ENCODE results near the gene CDC42BPB.

DNA sequence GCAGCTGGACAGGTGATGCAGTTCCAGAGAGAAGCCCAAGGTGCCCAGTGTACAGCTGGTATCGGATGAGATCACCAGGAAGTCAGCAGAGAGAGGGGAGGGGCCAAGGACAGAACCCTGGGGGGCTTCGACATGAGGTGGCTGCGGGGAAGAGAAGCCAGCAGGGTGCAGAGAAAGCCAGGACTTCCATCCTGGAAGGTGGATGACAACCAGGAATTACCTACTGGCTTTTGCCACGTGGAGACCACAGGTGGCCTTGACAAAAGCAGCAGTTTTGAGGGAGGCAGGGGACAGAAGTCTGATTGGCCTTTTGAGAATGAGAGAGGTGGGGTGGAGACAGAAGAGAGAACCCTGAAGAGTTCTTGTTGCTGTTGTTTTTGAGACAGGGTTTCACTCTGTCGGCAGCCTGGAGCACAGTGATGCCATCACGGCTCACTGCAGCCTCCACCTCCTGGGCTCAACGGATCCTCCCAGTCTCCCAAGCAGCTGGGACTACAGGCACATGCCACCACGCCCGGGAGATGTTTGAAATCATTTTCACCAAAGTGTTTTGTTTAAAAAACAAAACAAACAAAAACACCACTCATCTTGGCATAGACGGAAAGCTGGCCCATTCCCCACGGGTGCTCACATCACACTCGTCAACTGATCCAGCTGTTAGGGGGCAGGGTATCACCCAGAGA is 35.2 kb downstream of the CDC42BPB start:
- TF ChIP-seq, protein P1, sequence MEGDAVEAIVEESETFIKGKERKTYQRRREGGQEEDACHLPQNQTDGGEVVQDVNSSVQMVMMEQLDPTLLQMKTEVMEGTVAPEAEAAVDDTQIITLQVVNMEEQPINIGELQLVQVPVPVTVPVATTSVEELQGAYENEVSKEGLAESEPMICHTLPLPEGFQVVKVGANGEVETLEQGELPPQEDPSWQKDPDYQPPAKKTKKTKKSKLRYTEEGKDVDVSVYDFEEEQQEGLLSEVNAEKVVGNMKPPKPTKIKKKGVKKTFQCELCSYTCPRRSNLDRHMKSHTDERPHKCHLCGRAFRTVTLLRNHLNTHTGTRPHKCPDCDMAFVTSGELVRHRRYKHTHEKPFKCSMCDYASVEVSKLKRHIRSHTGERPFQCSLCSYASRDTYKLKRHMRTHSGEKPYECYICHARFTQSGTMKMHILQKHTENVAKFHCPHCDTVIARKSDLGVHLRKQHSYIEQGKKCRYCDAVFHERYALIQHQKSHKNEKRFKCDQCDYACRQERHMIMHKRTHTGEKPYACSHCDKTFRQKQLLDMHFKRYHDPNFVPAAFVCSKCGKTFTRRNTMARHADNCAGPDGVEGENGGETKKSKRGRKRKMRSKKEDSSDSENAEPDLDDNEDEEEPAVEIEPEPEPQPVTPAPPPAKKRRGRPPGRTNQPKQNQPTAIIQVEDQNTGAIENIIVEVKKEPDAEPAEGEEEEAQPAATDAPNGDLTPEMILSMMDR (IDR thresholded peaks at IDR 0.05) = no peak
- TF ChIP-seq POLR2AphosphoS5 (IDR thresholded peaks at IDR 0.05; ENCODE audit: insufficient read depth in 1 of 2, low read depth in 1 of 2) = no peak

Measured in vagina (tissue), 2 donors.